Fibroblast of skin of right biceps (primary cell): ENCODE measurements around the gene LGALS4.
"Not testable (repeated sequence)": the region's sequence is repeated elsewhere in the genome, so short reads cannot be mapped to it uniquely, and the experiment has no call there.

Experiments
- DNase-seq: peaks from one replicate; pipeline ENCODE4 v3.0.0-alpha.2; 2013

The LGALS4 gene

DNA sequence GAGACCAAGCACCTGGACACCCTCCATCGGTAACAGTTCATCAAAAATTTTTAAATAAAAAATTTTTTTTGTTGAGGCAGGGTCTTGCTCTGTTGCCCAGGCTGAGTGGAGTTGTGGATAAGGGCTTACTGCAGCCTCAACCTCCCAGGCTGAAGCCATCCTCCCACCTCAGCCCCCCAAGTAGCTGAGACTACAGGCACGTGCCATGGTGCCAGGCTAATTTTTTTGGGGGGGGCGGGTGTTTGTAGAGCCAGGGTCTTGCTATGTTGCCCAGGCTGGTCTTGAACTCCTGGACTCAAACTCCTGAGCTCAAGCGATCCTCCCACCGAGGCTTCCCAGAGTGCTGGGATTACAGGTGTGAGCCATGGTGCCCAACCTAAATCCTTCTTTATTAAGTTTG lies 19.1 kb downstream of the LGALS4 start:
- DNase-seq: no peak

GRCh38 chr19:38793177-38793576 lies 19.6 kb downstream of the LGALS4 start:
- peak; percentile 64 for DNase-seq

GRCh38 chr19:38792250-38793111 lies 20.3 kb downstream of the LGALS4 start:
- DNase-seq: peak; percentile 23

GRCh38 chr19:38791451-38792064 lies 21.2 kb downstream of the LGALS4 start:
- not testable (repeated sequence) for DNase-seq

- not testable (repeated sequence) for DNase-seq
Observed at GRCh38 chr19:38790507-38791403, 22.0 kb downstream of the LGALS4 start.

DNA sequence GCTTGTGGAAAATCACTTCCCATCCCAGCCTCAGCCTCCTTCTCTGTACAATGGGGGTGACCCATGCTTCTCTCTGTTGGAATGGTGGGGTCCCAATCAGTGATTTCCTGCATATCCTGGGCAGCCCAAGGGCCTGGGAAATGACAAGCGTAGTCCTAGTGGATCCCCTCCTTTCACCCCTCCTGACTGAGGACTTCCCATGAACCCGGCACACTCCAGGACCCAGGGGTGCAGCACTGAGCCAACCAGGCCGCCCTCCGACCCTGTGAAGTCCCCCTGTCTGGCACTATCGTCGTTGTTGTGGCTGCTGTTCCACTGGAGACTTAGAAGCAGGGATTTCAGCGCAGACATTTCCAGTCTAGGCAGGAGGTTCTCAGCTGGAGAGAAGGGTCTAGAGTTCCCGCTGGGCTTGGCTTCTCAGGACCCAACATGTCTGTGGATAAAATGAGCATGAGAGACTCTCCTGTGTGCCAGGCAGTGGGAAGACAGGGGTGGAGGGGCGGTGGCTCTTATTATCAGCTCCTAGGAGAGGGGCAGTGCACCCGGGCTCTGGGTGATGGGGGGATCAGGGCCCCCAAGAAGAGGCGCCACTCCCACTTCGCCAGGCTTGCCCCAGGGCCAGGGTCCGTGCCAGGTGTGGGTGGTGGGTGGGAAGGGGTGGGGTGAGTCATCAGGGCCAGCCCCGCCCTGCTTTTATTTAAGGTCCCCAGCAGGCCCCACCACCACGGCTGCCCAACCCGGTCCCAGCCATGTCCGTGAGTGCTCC lies 24.1 kb downstream of the LGALS4 start, which contains the start of gene LGALS7B:
LGALS7B (plus strand) TSS at position 723 of the 766 bp plus-strand sequence; CDS start at position 750, 27 bp downstream.
- no peak for DNase-seq

- no peak for DNase-seq
Observed at GRCh38 chr19:38786572-38787265, 26.0 kb downstream of the LGALS4 start.

GRCh38 chr19:38786061-38786460 lies 26.7 kb downstream of the LGALS4 start:
- not testable (repeated sequence) for DNase-seq

- DNase-seq: no peak
Observed at GRCh38 chr19:38785187-38785699, 27.5 kb downstream of the LGALS4 start.

DNA sequence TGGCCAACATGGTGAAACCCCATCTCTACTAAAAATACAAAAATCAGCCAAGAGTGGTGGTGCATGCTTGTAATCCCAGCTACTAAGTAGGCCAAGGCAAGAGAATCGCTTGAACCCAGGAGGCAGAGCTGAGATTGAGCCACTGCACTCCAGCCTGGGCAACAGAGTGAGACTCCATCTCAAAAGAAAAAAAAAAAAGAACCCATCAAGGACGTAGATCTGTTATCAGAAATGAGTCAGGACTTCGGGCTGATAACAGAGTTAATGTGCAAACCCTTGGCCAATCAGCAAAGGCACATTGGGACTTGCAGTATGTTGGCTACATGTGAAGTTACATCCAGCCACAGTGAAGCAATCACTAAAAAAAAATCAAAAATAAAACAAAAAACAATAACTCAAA lies 28.5 kb downstream of the LGALS4 start:
- DNase-seq: no peak

DNA sequence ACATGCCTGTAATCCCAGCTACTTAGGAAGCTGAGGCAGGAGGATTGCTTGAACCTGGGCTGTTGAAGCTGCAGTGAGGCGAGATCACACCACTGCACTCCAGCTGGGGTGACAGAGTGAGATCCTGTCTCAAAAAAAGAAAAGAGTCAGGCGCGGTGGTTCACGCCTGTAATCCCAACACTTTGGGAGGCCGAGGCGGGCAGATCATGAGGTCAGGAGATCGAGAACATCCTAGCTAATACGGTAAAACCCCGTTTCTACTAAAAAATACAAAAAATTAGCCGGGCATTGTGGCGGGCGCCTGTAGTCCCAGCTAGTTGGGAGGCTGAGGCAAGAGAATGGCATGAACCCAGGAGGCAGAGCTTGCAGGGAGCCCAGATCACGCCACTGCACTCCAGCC lies 30.5 kb downstream of the LGALS4 start:
- not testable (repeated sequence) for DNase-seq

DNA sequence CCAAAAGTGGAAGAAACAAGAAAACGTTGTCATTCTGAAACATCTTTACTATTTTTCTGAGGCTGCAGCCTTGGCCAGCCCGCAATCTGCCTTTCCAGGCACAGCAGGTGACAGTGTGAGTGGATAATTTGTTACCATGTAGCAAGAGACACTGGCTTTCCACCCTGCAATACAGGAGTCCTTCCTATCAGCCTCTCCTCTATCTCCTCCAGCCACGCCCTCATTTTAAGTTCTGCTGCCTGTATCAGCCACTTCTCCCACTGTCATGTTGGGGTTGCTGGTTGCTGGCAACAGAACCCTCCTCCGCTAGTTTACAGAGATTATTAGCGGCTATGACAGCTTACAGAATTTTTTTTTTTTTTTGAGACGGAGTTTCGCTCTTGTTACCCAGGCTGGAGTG lies 31.7 kb downstream of the LGALS4 start:
- DNase-seq: no peak

GRCh38 chr19:38780443-38780842 lies 32.3 kb downstream of the LGALS4 start:
- DNase-seq: no peak

GRCh38 chr19:38778733-38779132 lies 34.0 kb downstream of the LGALS4 start:
- no peak for DNase-seq

- no peak for DNase-seq
Observed at GRCh38 chr19:38774181-38774950, 38.4 kb downstream of the LGALS4 start.

GRCh38 chr19:38773469-38774177 lies 39.1 kb downstream of the LGALS4 start, which contains the start of gene LGALS7:
TSS of gene LGALS7 (minus strand) at chr19:38773517. CDS start at chr19:38773492, 25 bp downstream.
- DNase-seq: no peak

GRCh38 chr19:38771569-38771968 lies 41.2 kb downstream of the LGALS4 start:
- DNase-seq: not testable (repeated sequence)

GRCh38 chr19:38770949-38771275 lies 41.8 kb downstream of the LGALS4 start:
- not testable (repeated sequence) for DNase-seq

DNA sequence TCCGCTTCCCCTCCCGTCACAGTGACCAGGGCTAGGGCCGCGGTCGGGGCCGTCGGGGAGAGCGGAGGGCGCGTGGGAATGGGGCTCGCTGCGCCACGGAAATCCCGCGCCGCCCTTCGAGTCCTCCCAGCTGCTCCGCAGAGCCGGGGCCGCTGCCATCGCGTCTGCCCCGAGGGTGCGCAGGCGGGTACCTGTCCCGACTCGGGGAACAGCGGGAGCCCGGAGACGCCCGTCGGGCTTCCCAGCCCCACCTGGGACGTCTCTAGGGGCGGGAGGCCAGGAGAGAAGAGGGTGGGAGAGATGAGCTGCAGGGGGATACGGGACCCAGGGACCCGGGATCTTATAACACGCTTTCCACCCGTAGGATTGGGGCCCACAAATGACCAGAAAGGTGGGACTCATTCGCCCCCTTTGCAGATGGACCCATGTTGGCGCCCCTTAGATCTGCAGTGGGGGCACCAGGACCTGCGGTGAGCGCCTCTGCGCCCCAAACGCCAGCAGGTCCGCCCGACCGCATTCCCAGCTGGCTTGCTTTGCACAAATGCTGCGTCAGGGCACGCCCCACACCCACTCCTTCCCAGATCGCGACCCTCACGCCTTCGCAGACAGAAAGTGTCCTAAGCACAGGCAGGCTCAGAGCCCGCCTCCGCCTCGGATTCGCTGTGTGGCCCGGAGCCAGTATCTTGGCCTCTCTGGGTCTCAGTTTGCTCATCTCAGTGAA lies 42.4 kb downstream of the LGALS4 start:
- not testable (repeated sequence) for DNase-seq
